Measurements from ENCODE around the gene OSBPL6.

Gene OSBPL6

DNA sequence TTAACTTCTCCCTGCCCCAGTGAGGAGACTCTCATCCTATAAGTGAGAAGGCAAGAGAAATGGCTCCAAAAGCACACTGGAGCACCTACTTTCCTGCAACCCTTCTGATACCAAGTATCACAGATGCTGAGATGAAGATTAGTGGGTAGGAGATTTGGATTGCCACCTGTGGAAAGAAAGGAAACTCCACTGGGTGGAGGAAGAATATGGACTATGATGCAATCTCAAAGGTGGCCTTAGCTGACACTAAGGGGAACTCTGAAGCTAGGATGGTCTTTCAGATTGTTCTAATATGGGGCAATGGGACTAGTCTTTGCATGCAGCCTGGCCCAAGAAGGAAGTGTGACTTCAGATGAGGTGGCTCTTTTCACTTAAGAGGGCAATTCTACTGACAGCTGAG is 235.0 kb downstream of the OSBPL6 start:
- ChIA-PET CTCF (interaction anchor here (0.7 to 1.9 kb wide), 2 partner anchors 10 to 123 kb away, joined by 4 to 5 read pairs; no protein-coding TSS in a partner anchor), POLR2A (interaction anchor here (1.2 kb wide), 1 partner anchor 15 kb away, joined by 5 read pairs; no protein-coding TSS in a partner anchor)
- TF ChIP-seq, protein P1, sequence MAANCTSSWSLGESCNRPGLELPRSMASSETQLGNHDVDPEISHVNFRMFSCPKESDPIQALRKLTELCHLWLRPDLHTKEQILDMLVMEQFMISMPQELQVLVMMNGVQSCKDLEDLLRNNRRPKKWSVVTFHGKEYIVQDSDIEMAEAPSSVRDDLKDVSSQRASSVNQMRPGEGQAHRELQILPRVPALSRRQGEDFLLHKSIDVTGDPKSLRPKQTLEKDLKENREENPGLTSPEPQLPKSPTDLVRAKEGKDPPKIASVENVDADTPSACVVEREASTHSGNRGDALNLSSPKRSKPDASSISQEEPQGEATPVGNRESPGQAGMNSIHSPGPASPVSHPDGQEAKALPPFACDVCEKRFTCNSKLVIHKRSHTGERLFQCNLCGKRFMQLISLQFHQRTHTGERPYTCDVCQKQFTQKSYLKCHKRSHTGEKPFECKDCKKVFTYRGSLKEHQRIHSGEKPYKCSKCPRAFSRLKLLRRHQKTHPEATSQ (tag by site-specific recombination; IDR thresholded peaks at IDR 0.05) = no peak
- TF ChIP-seq ZEB2 (tag by site-specific recombination; IDR thresholded peaks at IDR 0.05) (no peak), ZIC2 (tag by site-specific recombination; IDR thresholded peaks at IDR 0.05) (no peak), OSR2 (tag by site-specific recombination; IDR thresholded peaks at IDR 0.05) (no peak), ZNF24 (tag by site-specific recombination; IDR thresholded peaks at IDR 0.05) (no peak), ZBTB49 (tag by site-specific recombination; IDR thresholded peaks at IDR 0.05; ENCODE audit: low read depth) (no peak), ZNF529 (tag by site-specific recombination; IDR thresholded peaks at IDR 0.05; ENCODE audit: insufficient replicate concordance) (no peak), ZNF155 (tag by site-specific recombination; IDR thresholded peaks at IDR 0.05) (no peak), ZNF132 (tag by site-specific recombination; IDR thresholded peaks at IDR 0.05; ENCODE audit: borderline replicate concordance) (no peak), ZNF621 (tag by site-specific recombination; IDR thresholded peaks at IDR 0.05) (no peak)
- TF ChIP-seq, protein P2, sequence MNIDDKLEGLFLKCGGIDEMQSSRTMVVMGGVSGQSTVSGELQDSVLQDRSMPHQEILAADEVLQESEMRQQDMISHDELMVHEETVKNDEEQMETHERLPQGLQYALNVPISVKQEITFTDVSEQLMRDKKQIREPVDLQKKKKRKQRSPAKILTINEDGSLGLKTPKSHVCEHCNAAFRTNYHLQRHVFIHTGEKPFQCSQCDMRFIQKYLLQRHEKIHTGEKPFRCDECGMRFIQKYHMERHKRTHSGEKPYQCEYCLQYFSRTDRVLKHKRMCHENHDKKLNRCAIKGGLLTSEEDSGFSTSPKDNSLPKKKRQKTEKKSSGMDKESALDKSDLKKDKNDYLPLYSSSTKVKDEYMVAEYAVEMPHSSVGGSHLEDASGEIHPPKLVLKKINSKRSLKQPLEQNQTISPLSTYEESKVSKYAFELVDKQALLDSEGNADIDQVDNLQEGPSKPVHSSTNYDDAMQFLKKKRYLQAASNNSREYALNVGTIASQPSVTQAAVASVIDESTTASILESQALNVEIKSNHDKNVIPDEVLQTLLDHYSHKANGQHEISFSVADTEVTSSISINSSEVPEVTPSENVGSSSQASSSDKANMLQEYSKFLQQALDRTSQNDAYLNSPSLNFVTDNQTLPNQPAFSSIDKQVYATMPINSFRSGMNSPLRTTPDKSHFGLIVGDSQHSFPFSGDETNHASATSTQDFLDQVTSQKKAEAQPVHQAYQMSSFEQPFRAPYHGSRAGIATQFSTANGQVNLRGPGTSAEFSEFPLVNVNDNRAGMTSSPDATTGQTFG (tag by site-specific recombination; IDR thresholded peaks at IDR 0.05; ENCODE audit: borderline replicate concordance) = no peak
- TF ChIP-seq, protein P3, sequence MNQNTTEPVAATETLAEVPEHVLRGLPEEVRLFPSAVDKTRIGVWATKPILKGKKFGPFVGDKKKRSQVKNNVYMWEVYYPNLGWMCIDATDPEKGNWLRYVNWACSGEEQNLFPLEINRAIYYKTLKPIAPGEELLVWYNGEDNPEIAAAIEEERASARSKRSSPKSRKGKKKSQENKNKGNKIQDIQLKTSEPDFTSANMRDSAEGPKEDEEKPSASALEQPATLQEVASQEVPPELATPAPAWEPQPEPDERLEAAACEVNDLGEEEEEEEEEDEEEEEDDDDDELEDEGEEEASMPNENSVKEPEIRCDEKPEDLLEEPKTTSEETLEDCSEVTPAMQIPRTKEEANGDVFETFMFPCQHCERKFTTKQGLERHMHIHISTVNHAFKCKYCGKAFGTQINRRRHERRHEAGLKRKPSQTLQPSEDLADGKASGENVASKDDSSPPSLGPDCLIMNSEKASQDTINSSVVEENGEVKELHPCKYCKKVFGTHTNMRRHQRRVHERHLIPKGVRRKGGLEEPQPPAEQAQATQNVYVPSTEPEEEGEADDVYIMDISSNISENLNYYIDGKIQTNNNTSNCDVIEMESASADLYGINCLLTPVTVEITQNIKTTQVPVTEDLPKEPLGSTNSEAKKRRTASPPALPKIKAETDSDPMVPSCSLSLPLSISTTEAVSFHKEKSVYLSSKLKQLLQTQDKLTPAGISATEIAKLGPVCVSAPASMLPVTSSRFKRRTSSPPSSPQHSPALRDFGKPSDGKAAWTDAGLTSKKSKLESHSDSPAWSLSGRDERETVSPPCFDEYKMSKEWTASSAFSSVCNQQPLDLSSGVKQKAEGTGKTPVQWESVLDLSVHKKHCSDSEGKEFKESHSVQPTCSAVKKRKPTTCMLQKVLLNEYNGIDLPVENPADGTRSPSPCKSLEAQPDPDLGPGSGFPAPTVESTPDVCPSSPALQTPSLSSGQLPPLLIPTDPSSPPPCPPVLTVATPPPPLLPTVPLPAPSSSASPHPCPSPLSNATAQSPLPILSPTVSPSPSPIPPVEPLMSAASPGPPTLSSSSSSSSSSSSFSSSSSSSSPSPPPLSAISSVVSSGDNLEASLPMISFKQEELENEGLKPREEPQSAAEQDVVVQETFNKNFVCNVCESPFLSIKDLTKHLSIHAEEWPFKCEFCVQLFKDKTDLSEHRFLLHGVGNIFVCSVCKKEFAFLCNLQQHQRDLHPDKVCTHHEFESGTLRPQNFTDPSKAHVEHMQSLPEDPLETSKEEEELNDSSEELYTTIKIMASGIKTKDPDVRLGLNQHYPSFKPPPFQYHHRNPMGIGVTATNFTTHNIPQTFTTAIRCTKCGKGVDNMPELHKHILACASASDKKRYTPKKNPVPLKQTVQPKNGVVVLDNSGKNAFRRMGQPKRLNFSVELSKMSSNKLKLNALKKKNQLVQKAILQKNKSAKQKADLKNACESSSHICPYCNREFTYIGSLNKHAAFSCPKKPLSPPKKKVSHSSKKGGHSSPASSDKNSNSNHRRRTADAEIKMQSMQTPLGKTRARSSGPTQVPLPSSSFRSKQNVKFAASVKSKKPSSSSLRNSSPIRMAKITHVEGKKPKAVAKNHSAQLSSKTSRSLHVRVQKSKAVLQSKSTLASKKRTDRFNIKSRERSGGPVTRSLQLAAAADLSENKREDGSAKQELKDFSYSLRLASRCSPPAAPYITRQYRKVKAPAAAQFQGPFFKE (tag by site-specific recombination; IDR thresholded peaks at IDR 0.05; ENCODE audit: borderline replicate concordance) = no peak
- no peak overlapping the region for H3K27ac ChIP-seq (ENCODE audit: extremely low read depth, low read depth, low read length)
- H3K4me1 ChIP-seq (ENCODE audit: control insufficient read depth, insufficient read depth, low read length) = no peaks in the 10 kb centered on the region
- no peak overlapping the region for H3K4me3 ChIP-seq (ENCODE audit: low read depth, low read length)
- H3K36me3 ChIP-seq (ENCODE audit: control insufficient read depth in 2 of 2, insufficient read depth in 1 of 2, low read length in 2 of 2) = peaks cover 20 to 82% of the 10 kb centered on the region in 2 experiments
- no peaks in the 10 kb centered on the region for H3K9me3 ChIP-seq (ENCODE audit: control insufficient read depth, insufficient read depth, low read depth, low read length)

DNA sequence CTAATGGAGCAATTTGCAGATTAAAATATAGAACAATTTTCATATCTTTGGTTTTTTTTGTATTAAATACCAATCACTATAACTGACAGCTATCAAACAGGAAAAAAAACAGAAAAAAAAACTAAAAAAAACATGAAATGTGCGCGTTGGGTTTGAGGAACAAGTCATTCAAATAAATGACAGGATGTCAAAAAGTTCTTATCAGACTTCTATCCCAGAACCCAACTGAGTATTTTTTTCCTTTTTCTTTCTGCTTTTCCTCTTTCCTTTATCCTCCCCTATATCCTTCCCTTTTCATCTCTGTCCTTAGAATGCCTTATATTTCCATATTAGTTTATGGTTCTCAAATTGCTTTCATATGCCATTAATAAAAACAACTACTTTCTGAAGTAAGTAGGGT is 242.3 kb downstream of the OSBPL6 start:
- no peaks in the 10 kb centered on the region for H3K4me1 ChIP-seq (ENCODE audit: control insufficient read depth, insufficient read depth, low read length)
- H3K4me3 ChIP-seq (ENCODE audit: low read depth, low read length) = no peak overlapping the region
- CTCF ChIA-PET = no interaction called here
- H3K36me3 ChIP-seq (ENCODE audit: control insufficient read depth in 2 of 2, insufficient read depth in 1 of 2, low read length in 2 of 2) = peaks cover 70 to 93% of the 10 kb centered on the region in 2 experiments
- no peak overlapping the region for H3K27ac ChIP-seq (ENCODE audit: extremely low read depth, low read depth, low read length)
- H3K9me3 ChIP-seq (ENCODE audit: control insufficient read depth, insufficient read depth, low read depth, low read length) = no peaks in the 10 kb centered on the region
- POLR2A ChIA-PET = no interaction called here
- TF ChIP-seq, protein P4, sequence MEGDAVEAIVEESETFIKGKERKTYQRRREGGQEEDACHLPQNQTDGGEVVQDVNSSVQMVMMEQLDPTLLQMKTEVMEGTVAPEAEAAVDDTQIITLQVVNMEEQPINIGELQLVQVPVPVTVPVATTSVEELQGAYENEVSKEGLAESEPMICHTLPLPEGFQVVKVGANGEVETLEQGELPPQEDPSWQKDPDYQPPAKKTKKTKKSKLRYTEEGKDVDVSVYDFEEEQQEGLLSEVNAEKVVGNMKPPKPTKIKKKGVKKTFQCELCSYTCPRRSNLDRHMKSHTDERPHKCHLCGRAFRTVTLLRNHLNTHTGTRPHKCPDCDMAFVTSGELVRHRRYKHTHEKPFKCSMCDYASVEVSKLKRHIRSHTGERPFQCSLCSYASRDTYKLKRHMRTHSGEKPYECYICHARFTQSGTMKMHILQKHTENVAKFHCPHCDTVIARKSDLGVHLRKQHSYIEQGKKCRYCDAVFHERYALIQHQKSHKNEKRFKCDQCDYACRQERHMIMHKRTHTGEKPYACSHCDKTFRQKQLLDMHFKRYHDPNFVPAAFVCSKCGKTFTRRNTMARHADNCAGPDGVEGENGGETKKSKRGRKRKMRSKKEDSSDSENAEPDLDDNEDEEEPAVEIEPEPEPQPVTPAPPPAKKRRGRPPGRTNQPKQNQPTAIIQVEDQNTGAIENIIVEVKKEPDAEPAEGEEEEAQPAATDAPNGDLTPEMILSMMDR (tag by site-specific recombination; IDR thresholded peaks at IDR 0.05) = no peak
- no peak for TF ChIP-seq ZNF416 (tag by site-specific recombination; IDR thresholded peaks at IDR 0.05)
- TF ChIP-seq, protein P5, sequence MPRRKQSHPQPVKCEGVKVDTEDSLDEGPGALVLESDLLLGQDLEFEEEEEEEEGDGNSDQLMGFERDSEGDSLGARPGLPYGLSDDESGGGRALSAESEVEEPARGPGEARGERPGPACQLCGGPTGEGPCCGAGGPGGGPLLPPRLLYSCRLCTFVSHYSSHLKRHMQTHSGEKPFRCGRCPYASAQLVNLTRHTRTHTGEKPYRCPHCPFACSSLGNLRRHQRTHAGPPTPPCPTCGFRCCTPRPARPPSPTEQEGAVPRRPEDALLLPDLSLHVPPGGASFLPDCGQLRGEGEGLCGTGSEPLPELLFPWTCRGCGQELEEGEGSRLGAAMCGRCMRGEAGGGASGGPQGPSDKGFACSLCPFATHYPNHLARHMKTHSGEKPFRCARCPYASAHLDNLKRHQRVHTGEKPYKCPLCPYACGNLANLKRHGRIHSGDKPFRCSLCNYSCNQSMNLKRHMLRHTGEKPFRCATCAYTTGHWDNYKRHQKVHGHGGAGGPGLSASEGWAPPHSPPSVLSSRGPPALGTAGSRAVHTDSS (tag by site-specific recombination; IDR thresholded peaks at IDR 0.05) = no peak
- TF ChIP-seq ZNF76 (tag by site-specific recombination; IDR thresholded peaks at IDR 0.05; ENCODE audit: borderline replicate concordance, low read depth) = no peak
- no peak for TF ChIP-seq ZSCAN30 (tag by site-specific recombination; IDR thresholded peaks at IDR 0.05)
- no peak for TF ChIP-seq HOXC10 (CRISPR knock-in tag; IDR thresholded peaks at IDR 0.05)

Measured in HEK293 (cell line).